ENCODE results near the gene TTLL11.

The TTLL11 gene

DNA sequence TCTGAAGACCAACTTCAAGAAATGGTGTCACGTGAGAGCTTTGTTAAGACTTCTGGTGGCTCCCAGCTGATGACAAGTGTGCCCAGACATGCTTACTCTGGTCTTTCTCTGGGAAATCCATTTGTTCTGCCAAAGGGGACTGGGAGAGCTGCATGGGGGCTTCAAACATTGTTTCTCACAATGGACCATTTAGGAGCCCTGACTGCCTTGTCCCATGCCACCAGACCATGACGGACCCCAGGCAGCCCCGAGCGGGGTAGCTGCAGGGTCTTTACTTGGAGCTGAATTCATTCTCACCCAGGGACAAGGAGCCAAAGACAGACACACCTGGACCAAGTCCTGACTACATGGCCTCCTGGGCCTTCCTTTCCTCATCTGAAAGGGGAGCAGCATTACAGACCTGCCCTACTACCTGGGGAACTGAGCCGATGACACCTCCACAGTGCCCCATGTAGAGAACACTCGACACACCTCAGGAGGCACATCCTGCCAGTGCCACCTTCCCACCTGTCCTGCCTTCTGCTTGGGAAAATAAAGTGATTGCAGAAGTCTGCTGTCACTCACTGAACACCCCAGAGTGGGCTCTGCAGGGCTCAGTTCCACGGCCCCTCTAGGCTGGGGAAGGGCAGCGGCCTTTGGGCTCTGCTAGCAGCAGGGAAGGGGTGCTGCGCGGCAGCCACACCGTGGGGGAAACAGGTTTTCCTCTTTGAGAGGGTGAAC, 272.7 kb downstream of the TTLL11 start:
- DNase-seq: no peak

DNA sequence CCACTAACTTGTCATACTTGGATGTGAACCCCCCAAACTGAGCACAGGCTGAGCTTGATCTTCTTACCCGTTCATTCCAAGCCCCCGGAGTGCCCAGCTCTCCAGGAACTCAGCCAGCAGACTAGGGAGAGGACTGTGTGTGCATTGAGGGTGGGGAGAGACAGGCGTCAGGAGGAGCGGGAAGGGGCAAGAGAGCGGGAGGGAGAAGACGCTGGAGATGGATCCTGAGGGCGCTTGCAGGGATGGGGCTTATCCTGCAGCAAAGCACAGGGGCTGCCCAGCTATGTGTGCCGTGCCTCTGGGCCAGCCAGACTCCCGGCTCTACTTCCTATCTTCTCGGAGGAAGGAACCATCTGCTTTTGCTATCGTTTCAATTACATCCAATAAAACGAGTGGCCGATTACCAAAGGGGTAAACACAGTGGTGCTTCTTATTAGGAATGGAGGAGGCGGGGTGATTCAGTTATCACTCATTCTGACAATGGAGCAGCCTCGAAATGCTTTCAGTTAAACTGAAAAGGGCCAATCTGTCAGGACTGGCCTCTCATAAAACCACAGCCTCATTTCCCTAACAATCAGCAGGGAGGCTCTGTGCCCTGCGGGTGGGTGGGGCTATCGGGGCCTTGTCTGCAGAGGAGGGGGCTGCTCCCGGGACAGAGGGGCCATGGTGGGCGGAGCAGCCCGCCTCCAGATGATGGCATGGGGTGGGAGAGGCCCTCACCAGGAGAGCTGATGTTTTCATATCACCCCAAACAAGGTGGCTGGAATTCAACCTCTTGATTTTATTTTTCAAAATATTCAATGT, 273.5 kb downstream of the TTLL11 start:
- no peak for DNase-seq

GRCh38 chr9:121818841-121819427, 274.2 kb downstream of the TTLL11 start:
- DNase-seq: no peak

DNA sequence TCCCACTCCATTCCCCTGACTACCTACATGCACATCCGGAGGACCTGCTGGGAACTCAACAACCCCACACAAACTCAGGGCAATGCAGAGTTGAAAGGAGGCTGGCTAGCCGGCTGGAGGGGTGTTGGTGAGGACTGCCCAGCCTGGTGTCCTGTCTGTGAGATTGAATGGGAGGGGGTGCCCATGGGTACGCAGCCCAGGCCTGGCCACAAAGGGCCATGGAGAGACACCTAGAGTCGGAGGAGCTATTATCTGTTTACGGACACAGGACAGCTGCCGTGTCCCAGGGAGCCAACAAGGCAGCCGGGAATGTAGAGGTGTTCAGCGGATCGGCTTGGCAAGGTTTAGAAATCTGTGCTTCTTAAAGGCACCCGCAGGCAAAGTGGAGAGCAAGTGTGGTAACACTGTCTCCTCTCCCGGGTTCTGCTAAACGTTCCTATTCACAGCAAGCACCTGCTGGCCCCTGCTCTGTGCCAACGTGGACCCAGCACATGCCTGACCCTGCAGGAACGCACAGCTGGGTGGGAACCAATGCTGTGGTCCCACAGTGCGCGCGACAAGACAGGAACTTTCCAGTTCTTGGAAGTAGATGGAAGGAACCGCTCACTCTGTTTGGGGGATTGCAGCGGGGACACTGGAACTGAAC, 275.0 kb downstream of the TTLL11 start:
- DNase-seq: no peak

DNA sequence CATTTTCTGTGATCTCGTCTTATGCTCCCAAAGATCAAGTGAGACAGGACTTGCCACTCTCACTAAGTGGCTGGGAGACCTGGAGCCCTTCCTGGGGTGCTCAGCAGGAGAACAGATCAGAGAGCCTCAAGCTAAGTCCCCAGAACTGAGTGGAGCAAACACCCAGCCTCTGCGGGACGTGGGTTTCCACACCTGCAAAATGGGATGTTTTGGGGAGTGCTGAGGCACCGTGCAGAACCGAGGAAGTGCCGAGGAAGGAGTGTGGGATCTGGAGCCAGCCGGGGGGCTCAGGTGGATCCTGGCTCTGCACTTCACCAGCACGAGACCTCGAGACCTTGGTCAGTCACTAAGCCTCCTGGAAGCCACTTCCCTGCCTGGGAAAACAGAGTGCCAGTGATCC, 275.6 kb downstream of the TTLL11 start:
- no peak for DNase-seq

- DNase-seq: no peak
Measured at GRCh38 chr9:121816845-121817450, 276.2 kb downstream of the TTLL11 start.

DNA sequence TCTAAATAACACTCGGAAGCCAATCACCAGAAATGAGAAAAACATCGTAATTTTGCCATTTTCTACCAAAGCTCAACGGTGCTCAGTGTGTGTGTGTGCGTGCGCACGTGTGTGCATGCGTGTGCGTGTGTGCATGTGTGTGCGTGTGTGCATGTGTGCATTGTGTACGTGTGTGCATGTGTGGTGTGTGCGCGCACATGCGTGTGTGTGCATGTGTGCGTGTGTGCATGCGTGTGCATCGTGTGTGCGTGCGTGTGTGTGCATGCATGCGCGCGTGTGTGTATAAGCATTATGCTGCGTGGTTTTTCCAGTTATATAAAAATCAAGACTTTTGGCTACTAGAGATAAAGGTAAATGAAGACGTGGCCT, 276.7 kb downstream of the TTLL11 start:
- DNase-seq: no peak

GRCh38 chr9:121815546-121816448, 277.3 kb downstream of the TTLL11 start:
- no peak for DNase-seq

DNA sequence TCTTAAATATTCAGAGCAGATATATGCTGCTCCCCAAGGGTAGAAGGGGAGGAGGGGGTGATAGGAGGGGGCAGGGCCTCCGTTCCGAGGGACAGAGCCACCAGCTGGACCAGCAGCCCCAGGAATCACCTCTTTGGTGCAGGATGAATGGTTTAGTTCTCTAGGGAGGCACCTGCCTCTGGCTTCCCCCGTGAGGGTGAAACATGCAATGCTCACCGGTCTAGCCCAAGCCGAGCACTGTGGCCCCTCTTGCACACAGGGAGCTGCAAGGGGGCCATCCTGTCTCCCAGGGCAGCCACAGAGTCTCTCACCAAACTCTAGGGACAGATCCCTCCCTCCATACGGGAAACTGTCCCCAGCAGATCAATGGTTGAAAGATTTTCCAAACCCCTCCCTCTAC, 278.0 kb downstream of the TTLL11 start:
- no peak for DNase-seq

GRCh38 chr9:121814594-121814993, 278.5 kb downstream of the TTLL11 start:
- DNase-seq: no peak

DNA sequence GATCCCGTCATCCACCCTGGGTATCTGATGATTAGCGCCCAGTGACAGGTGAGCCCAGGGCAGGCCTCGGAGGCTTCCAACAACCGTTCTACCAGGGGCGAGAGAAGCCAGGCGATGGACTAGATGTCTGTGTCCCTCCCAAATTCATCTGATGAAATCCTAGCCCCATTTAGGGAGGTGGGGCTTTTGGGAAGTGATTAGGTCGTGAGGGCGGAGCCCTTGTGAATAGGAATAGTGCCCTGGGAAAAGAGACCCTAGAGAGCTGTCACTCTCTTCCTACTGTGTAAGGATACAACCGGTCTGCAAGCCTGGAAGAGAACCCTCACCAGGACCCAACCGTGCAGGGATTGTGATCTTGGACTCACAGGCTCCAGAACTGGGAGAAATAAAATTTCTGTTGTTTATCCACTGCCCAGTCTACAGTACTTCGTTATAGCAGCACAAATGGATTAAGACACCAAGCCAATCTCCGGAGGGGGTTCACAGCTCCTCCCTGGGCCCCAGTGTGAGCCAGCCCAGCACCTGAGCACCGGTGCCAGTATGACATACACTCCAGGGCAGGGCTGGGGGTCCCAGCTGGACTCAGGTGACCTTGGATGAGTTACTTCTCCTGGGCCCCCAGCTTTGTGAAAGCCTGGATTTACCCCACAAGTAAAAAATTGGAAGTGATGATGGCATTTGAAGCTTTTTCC, 279.4 kb downstream of the TTLL11 start:
- DNase-seq: no peak

DNA sequence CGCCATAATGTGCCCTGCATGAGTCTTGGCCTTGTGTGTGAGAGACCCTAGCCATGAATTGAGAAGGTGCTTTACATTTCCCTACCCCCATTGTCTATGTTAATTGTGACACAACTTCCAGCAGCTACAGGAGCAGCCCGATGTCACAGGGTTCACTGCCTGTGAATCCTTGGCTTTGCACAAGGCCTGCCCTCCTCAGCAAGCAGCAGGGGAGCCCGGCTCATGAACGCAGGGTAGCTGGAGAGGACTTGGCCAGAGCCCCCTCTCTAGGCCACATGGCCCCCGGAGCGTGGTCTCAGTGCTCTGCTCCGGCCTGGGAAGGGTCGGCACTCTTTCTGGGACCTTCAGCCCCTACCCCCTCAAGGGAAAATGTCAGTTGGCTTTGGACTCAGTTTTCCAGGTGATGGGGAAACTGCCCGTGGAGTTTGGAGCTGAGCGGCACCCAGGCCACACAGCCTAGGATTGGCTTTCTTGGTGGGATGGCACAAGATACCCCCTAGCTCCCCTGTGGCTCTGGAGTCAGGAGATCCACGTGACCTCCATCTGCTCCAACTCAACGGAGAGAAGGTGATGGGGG, 280.9 kb downstream of the TTLL11 start:
- no peak for DNase-seq

DNA sequence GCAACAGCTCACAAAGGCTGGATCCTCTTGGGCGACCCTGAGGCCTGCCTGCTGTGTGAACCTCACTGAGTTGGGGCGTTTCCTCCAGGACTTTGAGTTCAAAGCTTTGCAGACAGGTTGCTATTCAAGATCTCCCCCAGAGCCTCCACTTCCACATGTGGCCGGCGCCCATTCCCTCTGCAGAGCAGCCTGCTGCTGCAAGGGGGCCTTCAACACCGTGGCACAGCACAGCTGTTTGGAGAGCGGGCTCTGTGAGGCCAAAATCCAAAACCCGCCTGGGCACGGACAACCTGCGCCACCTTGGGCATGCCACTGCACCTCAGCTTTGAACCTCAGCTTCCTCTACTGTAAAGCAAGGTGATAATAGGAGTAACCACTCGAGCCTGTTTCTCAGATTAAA, 281.4 kb downstream of the TTLL11 start:
- no peak for DNase-seq

- DNase-seq: no peak
Measured at GRCh38 chr9:121811140-121811539, 282.0 kb downstream of the TTLL11 start.

DNA sequence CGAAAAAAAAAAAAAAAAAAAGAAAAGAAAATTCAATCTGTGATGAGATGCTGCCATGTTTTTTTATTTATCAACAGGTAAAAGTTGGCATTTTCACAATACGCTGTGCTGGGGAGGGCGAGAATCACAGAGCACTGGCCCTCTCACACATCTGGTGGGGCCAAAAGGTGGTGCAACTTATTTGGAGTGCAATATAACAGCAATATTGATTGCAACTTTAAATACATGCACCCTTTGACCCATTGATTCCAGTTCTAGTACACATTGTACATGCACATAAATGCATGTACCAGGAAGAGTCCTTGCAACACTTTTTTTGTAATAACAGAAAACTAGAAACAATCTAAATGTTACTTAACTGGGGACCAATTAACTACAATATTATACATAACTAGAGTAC, 282.6 kb downstream of the TTLL11 start:
- no peak for DNase-seq

GRCh38 chr9:121809356-121810050, 283.6 kb downstream of the TTLL11 start:
- DNase-seq: no peak

DNA sequence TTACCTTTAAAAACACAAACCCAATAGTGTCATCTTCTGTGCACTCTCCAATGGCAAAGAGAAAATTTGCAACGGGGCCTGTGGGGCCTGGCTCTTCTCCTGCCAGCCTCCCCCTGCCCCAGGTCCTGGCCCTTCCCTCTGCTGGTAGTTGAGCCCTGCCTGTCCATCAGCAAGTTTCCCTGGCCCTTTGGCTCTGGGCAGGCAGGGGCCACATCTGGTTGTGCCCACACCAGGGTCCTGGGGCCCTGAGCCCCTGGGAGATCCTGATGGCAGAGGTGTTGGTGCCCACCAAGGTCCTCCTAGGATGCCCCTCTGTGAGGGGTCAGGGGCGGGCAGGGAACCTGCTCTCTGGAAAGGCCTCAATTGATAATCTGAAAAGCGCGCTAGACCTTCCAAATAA, 284.3 kb downstream of the TTLL11 start:
- DNase-seq: no peak

DNA sequence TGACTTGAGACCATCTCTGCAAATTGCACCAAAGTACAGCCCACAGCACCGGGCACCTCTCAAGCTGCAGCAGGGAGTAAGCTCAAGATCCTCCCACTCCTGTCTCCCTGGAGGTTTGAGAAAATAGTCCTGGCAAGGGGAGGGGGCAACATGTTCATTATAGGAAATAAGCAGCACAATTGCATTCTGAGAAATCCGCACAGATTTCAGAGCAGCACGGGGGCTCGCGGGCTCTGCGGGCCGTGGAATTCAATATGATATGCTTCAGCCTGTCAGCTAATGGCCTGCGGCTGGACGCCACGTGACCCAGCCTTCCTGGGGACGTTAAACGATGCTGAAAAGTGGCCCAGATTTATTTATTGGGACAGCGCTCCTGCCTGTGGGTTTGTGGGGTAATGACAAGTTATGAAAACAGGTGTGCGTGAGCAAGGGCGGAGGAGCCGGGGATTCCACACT, 285.3 kb downstream of the TTLL11 start:
- DNase-seq: no peak

GRCh38 chr9:121807069-121807822, 285.9 kb downstream of the TTLL11 start:
- DNase-seq: no peak

DNA sequence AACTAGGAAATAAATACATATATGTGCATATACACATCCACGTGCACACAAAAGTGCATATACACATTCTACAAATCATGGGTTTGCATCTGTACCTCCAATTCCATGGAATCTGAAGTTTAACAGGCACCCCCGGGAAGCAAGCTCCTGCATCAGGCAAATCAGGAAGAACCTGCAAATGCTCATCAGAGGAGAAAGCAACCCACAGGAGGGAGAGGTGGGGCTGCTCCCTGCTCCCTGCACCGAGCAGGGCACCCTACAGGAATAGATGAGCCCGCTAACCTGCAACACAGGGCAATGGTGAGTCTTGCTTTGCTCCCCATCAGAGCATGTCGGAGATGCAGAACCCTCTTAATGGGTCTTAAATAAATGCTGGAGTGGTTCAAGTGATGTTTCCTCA, 290.4 kb downstream of the TTLL11 start:
- DNase-seq: no peak
